Activated CD4-positive, alpha-beta T cell treated with anti-CD3 and anti-CD28 coated beads, Interleukin-2, Interleukin-6, amounts not matched to agents 100 ng/mL and 50 ng/mL, durations not matched to agents 16 hours and 8 hours (primary cell): ENCODE data around the gene CHD9.
"Not testable (repeated sequence)": the region's sequence is repeated elsewhere in the genome, so short reads cannot be mapped to it uniquely, and the experiment has no call there.

Experiments used
- DNase-seq: peaks from one replicate; pipeline ENCODE4 v3.0.0-alpha.2; 2020

The CHD9 gene

GRCh38 chr16:53047515-53047914, 7.3 kb upstream of the CHD9 start:
- DNase-seq: not testable (repeated sequence)

GRCh38 chr16:53048139-53048915, 6.5 kb upstream of the CHD9 start:
- DNase-seq: no peak

- not testable (repeated sequence) for DNase-seq
Measured at GRCh38 chr16:53051255-53051654, 3.5 kb upstream of the CHD9 start.

- DNase-seq: peak; percentile 34
Measured at GRCh38 chr16:53052519-53053501, 2.0 kb upstream of the CHD9 start, which contains the start of gene CHD9NB. CHD9NB (minus strand) TSS chr16:53052897; CDS start chr16:53044158, 8,739 bp downstream.

- peak; percentile 33 for DNase-seq
Measured at GRCh38 chr16:53053967-53054669, 673 bp upstream of the CHD9 start.

GRCh38 chr16:53055541-53056391, 975 bp downstream of the CHD9 start:
- peak; percentile 35 for DNase-seq

- no peak for DNase-seq
Measured at GRCh38 chr16:53056392-53056881, 1.6 kb downstream of the CHD9 start.

GRCh38 chr16:53057658-53058057, 2.9 kb downstream of the CHD9 start:
- no peak for DNase-seq

- no peak for DNase-seq
Measured at GRCh38 chr16:53058441-53058840, 3.6 kb downstream of the CHD9 start.

- no peak for DNase-seq
Measured at GRCh38 chr16:53058882-53059281, 4.1 kb downstream of the CHD9 start.

GRCh38 chr16:53059672-53060071, 4.9 kb downstream of the CHD9 start:
- no peak for DNase-seq

GRCh38 chr16:53061256-53061655, 6.5 kb downstream of the CHD9 start:
- no peak for DNase-seq

- peak; percentile 50 for DNase-seq
Measured at GRCh38 chr16:53061701-53062159, 6.9 kb downstream of the CHD9 start.

GRCh38 chr16:53064081-53064578, 9.3 kb downstream of the CHD9 start:
- no peak for DNase-seq

GRCh38 chr16:53065461-53066061, 10.8 kb downstream of the CHD9 start:
- DNase-seq: no peak

GRCh38 chr16:53067675-53068074, 12.9 kb downstream of the CHD9 start:
- no peak for DNase-seq

- DNase-seq: no peak
Measured at GRCh38 chr16:53068423-53068833, 13.6 kb downstream of the CHD9 start.

GRCh38 chr16:53069772-53070171, 15.0 kb downstream of the CHD9 start:
- no peak for DNase-seq

- no peak for DNase-seq
Measured at GRCh38 chr16:53071748-53072301, 17.0 kb downstream of the CHD9 start.

GRCh38 chr16:53073022-53073421, 18.2 kb downstream of the CHD9 start:
- DNase-seq: no peak

- not testable (repeated sequence) for DNase-seq
Measured at GRCh38 chr16:53074296-53074695, 19.5 kb downstream of the CHD9 start.
